GM12891 (cell line): ENCODE data around the gene PCSK6.

ENCODE experiments used
- DNase-seq: peaks from one replicate; pipeline ENCODE4 v3.0.0; 2011; ENCODE audit warnings: low spot score; ENCODE audit not compliant: insufficient read length
- FAIRE-seq: peaks from 2 replicates; lab custom pipeline; 2011; peaks lifted over from hg19 to GRCh38; lab: Jason Lieb, UNC
- PAX5 ChIP-seq: IDR thresholded peaks from 2 replicates; pipeline ENCODE4 v1.6.1; 2011; ENCODE audit warnings: low read length, moderate library complexity, mild to moderate bottlenecking; ENCODE audit not compliant: insufficient read depth, severe bottlenecking
- POLR2A ChIP-seq: IDR thresholded peaks from 2 replicates; pipeline ENCODE4 v1.6.1; 2011; ENCODE audit warnings: low read depth, low read length, control low read depth
- POLR2AphosphoS5 ChIP-seq: IDR thresholded peaks from 2 replicates; pipeline ENCODE4 v1.6.1; 2011; ENCODE audit warnings: low read depth, low read length, control low read depth
- POU2F2 ChIP-seq: IDR thresholded peaks from 2 replicates; pipeline ENCODE4 v1.6.1; 2011; ENCODE audit warnings: low read depth, mild to moderate bottlenecking, control low read depth, low read length, moderate library complexity
- SPI1 ChIP-seq: IDR thresholded peaks from 2 replicates; pipeline ENCODE4 v1.6.1; 2011; ENCODE audit warnings: low read depth, low read length, control low read depth
- TAF1 ChIP-seq: IDR thresholded peaks from 2 replicates; pipeline ENCODE4 v1.6.1; 2011; ENCODE audit warnings: low read depth, low read length, control low read depth

PCSK6 gene

DNA sequence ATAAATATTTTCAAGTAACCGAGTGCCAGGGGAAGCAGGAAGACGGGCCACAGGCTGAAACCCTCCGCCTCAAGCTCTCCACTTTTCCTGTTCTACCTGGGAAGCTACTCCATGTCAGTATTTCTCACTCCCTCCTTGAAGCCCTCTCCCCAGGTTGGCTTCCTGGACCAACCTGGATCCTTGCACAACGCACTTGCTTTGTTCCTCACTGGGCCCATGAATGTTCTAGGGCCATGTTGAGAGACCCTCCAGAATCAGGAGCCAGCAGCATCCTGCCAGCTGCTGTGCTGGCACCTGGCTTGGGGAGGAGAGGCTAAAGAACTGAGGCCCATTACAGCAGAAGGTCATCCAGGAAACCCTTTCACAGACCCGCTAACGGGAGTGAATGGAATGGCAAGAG, 115.2 kb downstream of the PCSK6 start:
- TF ChIP-seq POLR2AphosphoS5 (no peak), TAF1 (no peak)
- FAIRE-seq, result no peak
- DNase-seq, result no peak

- DNase-seq (no peak), FAIRE-seq (no peak)
- no peak for TF ChIP-seq POLR2A
- no peak for TF ChIP-seq SPI1
- no peak for TF ChIP-seq POU2F2
- TF ChIP-seq POLR2AphosphoS5, result no peak
- no peak for TF ChIP-seq PAX5
- no peak for TF ChIP-seq TAF1
Measured at GRCh38 chr15:101373577-101373976, 115.9 kb downstream of the PCSK6 start.

- DNase-seq (no peak), FAIRE-seq (no peak)
- TF ChIP-seq SPI1, result no peak
- TF ChIP-seq PAX5, result no peak
- no peak for TF ChIP-seq TAF1
- TF ChIP-seq POLR2A, result no peak
- TF ChIP-seq POU2F2, result no peak
- TF ChIP-seq POLR2AphosphoS5, result no peak
Measured at GRCh38 chr15:101372960-101373525, 116.5 kb downstream of the PCSK6 start.

GRCh38 chr15:101372149-101372577, 117.3 kb downstream of the PCSK6 start:
- no peak for FAIRE-seq
- no peak for TF ChIP-seq SPI1
- TF ChIP-seq POLR2AphosphoS5, result no peak
- no peak for TF ChIP-seq POLR2A
- TF ChIP-seq POU2F2, result no peak
- no peak for TF ChIP-seq PAX5
- TF ChIP-seq TAF1, result no peak
- DNase-seq, result no peak

DNA sequence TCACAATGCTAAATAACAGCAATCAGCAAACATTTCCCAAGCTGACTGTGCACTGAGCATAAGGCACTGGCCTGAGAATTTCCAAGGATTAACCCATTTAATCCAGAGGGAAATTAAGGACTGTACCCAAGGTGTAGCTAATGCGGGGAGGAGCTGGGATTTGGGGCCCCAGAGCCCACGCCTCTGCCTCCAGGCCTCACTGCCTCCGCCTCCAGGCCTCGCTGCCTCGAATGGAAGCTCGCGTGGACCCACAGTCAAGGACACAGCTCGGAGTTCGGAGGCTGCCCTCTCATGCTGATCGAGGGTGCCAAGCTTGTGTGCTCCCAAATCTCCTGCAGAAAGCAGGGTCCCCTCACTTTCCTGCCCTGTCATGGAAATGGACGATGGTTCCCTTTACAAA, 118.0 kb downstream of the PCSK6 start:
- no peak for DNase-seq
- no peak for FAIRE-seq
- TF ChIP-seq POLR2AphosphoS5, result no peak
- no peak for TF ChIP-seq PAX5
- no peak for TF ChIP-seq TAF1
- TF ChIP-seq SPI1, result no peak
- TF ChIP-seq POU2F2, result no peak

DNA sequence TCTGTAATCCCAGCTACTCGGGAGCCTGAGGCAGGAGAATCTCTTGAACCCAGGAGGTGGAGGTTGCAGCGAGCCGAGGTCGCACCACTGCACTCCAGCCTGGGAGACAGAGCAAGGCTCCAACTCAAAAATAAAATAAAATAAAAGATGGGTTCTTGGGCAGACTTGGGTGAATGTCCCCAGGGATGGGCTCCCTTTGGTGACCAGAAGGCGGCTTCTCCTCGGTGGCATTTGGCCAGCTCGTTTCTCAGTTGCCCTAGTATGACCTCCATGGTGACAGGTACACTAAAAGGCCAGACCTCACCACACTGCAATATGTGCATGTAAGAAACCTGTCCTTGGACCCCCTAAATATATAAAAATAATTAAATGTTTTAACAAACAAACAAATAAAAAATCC, 118.4 kb downstream of the PCSK6 start:
- TF ChIP-seq POLR2A, result no peak
- TF ChIP-seq TAF1, result no peak
- TF ChIP-seq POLR2AphosphoS5, result no peak
- no peak for TF ChIP-seq SPI1
- no peak for TF ChIP-seq PAX5
- DNase-seq, result no peak
- no peak for FAIRE-seq

DNA sequence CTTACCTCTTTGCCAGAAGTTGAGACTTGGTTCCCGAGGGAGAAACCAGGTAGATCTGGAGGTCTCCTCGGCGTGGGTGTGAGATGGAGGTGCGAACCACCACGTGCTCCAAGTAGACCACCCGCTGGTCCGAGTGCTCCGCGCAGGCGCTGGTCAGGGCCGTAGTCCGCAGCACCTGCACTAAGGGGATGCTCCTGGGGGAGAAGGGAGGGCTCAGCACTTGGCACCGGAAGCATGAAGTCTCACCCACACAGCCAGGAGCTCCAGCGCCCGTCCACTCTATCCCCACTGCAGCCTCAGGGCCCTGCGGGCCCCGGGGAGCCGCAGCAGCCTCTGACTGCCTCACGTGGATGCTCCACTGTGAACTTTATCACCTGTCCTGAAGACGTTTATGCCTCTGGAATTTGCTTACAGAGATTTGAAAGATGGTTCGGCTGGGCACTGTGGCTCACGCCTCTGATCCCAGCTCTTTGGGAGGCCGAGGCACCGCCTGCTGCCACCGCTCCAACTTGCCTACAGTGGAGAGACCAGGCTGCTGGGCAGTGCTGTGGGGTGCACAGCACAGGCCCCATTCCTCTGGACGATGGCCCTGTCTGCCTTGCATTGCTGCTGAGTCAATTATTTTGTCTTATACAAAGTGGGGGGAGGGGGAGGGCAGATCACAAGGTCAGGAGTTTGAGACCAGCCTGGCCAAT, 119.0 kb downstream of the PCSK6 start:
- no peak for FAIRE-seq
- TF ChIP-seq POU2F2 (no peak), SPI1 (no peak), PAX5 (no peak), TAF1 (no peak), POLR2AphosphoS5 (no peak), POLR2A (no peak)
- no peak for DNase-seq

DNA sequence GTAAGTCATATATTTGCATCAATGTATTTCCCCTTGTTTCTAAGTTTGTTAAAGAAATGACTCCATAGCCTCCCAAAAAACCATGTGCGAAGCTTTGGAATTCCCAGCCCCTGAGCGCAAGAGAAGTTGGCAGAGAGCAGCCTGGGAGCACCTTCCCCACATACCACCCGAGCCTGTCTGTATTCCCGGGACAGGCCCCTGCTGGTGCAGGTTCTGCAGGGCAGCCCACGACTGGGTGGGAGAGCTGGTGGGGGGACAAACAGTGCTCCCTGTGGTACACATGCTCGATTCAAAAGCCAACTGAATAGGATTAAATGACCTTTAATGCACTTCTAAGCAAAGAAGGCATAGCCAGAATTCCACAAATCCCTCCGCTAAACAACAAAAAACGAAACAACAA, 119.8 kb downstream of the PCSK6 start:
- FAIRE-seq, result no peak
- TF ChIP-seq PAX5 (no peak), POLR2A (no peak), POLR2AphosphoS5 (no peak), SPI1 (no peak), POU2F2 (no peak), TAF1 (no peak)
- no peak for DNase-seq

GRCh38 chr15:101368861-101369642, 120.5 kb downstream of the PCSK6 start:
- TF ChIP-seq TAF1, result no peak
- no peak for TF ChIP-seq POLR2AphosphoS5
- TF ChIP-seq PAX5, result no peak
- no peak for TF ChIP-seq POLR2A
- TF ChIP-seq POU2F2, result no peak
- TF ChIP-seq SPI1, result no peak
- no peak for FAIRE-seq
- DNase-seq, result no peak
